ENCODE data around the gene FSTL5.

FSTL5 gene

GRCh38 chr4:161517941-161518340, 645.9 kb downstream of the FSTL5 start:
- Histone ChIP-seq H3K27ac (no peak overlapping the region), H3K27me3 (no peaks in the 10 kb centered on the region), H3K9me3 (no peaks in the 10 kb centered on the region), H3K4me3 (ENCODE audit: low read depth in 1 of 2, low read length in 1 of 2) (no peak overlapping the region), H3K36me3 (no peaks in the 10 kb centered on the region), H3K4me1 (ENCODE audit: control insufficient read depth in 1 of 2, insufficient read depth in 1 of 2, low read depth in 1 of 2, low read length in 1 of 2) (no peaks in the 10 kb centered on the region)
- TF ChIP-seq CTCF (IDR thresholded peaks at IDR 0.05), result no peak

DNA sequence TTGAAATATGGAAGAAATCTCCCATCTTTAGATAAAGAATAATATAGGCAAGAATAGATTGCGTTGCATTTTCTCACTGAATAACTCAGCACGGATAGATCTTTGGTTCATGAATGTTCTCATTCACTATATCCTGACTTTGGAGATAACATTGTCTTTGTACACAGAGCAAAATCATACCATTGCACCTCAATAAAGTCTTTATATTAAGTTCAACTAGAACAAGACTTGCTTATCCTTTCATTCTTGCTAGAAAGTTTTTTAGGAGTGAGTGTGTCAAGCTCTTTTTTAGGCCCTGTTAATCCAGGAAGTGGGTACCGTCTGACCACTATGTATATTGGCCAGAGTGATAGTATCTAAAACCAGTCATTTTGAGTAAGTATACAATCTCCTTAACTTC, 658.7 kb downstream of the FSTL5 start:
- no peaks in the 10 kb centered on the region for H3K9me3 ChIP-seq
- H3K4me3 ChIP-seq (ENCODE audit: low read depth in 1 of 2, low read length in 1 of 2), result no peak overlapping the region
- H3K27me3 ChIP-seq, result no peaks in the 10 kb centered on the region
- no peak for TF ChIP-seq CTCF (IDR thresholded peaks at IDR 0.05)
- no peak overlapping the region for H3K27ac ChIP-seq
- no peaks in the 10 kb centered on the region for H3K4me1 ChIP-seq (ENCODE audit: control insufficient read depth in 1 of 2, insufficient read depth in 1 of 2, low read depth in 1 of 2, low read length in 1 of 2)
- no peaks in the 10 kb centered on the region for H3K36me3 ChIP-seq

- no peaks in the 10 kb centered on the region for H3K9me3 ChIP-seq
- no peak for TF ChIP-seq CTCF (IDR thresholded peaks at IDR 0.05)
- no peak overlapping the region for H3K27ac ChIP-seq
- H3K4me3 ChIP-seq (ENCODE audit: low read depth in 1 of 2, low read length in 1 of 2), result no peak overlapping the region
- H3K27me3 ChIP-seq, result no peaks in the 10 kb centered on the region
- H3K4me1 ChIP-seq (ENCODE audit: control insufficient read depth in 1 of 2, insufficient read depth in 1 of 2, low read depth in 1 of 2, low read length in 1 of 2), result no peaks in the 10 kb centered on the region
- no peaks in the 10 kb centered on the region for H3K36me3 ChIP-seq
Measured at GRCh38 chr4:161498155-161498554, 665.6 kb downstream of the FSTL5 start.

DNA sequence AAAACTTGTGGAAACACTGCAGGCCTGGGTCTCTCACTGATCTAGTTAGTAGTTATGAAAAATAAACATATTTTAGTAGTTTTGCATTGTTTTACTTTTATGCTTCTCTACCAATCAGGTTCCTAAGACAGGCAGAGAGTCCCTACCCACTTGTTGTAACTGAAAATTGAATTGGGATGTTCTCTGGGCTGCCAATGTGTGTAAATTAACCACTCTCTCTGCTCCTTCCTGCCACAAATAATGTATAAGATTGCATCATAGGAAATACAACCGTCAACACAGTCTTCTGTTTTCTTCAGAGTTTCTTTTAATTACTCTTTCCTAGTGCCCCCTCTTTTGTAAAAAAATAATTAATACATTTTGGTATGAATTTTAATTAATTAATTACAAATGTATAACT, 677.3 kb downstream of the FSTL5 start:
- no peak for TF ChIP-seq CTCF (IDR thresholded peaks at IDR 0.05)
- no peaks in the 10 kb centered on the region for H3K36me3 ChIP-seq
- H3K4me1 ChIP-seq (ENCODE audit: control insufficient read depth in 1 of 2, insufficient read depth in 1 of 2, low read depth in 1 of 2, low read length in 1 of 2), result no peaks in the 10 kb centered on the region
- no peak overlapping the region for H3K4me3 ChIP-seq (ENCODE audit: low read depth in 1 of 2, low read length in 1 of 2)
- H3K9me3 ChIP-seq, result no peaks in the 10 kb centered on the region
- no peaks in the 10 kb centered on the region for H3K27me3 ChIP-seq
- no peak overlapping the region for H3K27ac ChIP-seq

DNA sequence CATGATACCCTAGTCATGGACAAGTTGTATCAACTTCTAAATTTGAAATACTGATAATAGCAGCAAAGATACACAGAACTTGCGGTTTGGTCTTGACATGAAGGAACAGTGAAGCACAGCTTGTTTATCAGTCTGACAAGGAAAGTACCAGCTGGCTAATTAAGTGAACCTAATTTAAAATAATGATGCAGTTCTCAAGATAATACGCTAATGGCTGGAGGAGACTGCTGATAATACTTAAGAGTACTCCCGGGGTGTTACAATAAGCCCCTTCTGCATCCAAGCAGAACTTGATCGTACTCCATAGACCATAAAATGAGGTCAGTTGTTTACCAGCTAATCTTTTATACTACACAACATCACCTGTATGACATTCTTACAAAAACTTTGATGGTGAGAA, 697.5 kb downstream of the FSTL5 start:
- no peak for TF ChIP-seq CTCF (IDR thresholded peaks at IDR 0.05)
- Histone ChIP-seq H3K27ac (no peak overlapping the region), H3K4me3 (ENCODE audit: low read depth in 1 of 2, low read length in 1 of 2) (no peak overlapping the region), H3K27me3 (no peaks in the 10 kb centered on the region), H3K9me3 (no peaks in the 10 kb centered on the region), H3K36me3 (no peaks in the 10 kb centered on the region), H3K4me1 (ENCODE audit: control insufficient read depth in 1 of 2, insufficient read depth in 1 of 2, low read depth in 1 of 2, low read length in 1 of 2) (no peaks in the 10 kb centered on the region)

DNA sequence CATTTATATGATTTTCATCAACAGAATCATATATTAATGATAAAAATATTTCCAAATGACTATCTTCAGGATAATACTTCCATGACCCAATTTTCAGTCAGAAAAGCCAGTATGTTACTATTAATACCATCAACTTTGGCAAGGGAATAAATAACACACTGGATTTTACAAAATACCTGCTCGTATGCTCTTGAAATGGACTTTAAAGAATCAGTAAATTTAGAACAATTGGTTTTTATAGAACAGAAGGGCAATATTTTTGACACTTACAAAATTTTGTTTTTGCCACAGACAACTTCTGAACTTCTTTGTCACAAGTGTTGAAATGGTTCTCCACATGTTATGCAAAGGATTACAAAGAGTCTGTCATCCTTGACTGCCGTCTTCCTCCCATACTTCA, 700.4 kb downstream of the FSTL5 start:
- H3K4me1 ChIP-seq (ENCODE audit: control insufficient read depth in 1 of 2, insufficient read depth in 1 of 2, low read depth in 1 of 2, low read length in 1 of 2), result no peaks in the 10 kb centered on the region
- TF ChIP-seq CTCF (IDR thresholded peaks at IDR 0.05), result no peak
- no peak overlapping the region for H3K27ac ChIP-seq
- no peaks in the 10 kb centered on the region for H3K27me3 ChIP-seq
- no peaks in the 10 kb centered on the region for H3K36me3 ChIP-seq
- H3K9me3 ChIP-seq, result no peaks in the 10 kb centered on the region
- H3K4me3 ChIP-seq (ENCODE audit: low read depth in 1 of 2, low read length in 1 of 2), result no peak overlapping the region
